Stimulated activated CD4-positive, alpha-beta T cell treated with anti-CD3 and anti-CD28 coated beads, Interleukin-12 subunit alpha, Interleukin-12 subunit beta, amount 100 ng/mL, for 48 hours (primary cell): ENCODE measurements around the gene NXT1.
"Not testable (repeated sequence)": the region's sequence is repeated elsewhere in the genome, so short reads cannot be mapped to it uniquely, and the experiment has no call there.

Experiments
- DNase-seq, 3 donors: peaks; one replicate each; pipeline ENCODE4 v3.0.0-alpha.2; 2020; ENCODE audit warnings: low read depth in 2 of 3, low spot score in 1 of 3

NXT1 gene

GRCh38 chr20:23350196-23350903 is at the start of gene NXT1:
Gene NXT1, plus strand, starts transcription at chr20:23350791. Its CDS starts 3,251 bp downstream, at chr20:23354042.
- peak; percentile 92 to 97 (median 95) for DNase-seq

DNA sequence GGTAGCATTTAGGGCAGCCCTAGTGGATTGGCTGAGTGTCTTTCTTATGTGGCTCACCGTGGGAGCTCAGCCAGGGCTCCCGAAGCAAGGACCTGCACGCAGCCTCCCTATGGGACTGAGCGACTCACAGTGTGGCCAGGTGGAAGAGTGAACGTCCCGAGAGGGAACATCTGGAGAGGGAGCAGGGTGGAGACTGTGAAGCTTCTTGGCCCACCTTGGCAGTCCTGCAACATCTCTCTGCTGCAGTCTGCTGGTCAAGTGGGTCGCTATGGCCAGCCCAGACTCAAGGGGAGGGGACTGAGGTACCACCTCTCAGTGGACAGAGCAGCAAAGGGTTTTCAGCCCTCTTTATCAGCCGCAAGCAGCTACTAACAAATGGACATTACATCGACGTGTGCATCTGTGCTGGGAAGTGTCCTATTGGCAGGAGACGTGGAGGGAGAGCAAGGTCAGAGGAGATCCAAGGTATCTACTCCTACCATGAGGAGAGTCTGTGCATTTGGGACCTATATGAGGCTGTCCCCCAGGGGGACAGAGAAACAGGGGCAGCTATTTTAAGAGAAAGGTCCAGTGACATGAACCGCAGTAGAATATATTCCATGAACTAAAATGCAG is 49.0 kb upstream of the NXT1 start:
- DNase-seq: no peak

DNA sequence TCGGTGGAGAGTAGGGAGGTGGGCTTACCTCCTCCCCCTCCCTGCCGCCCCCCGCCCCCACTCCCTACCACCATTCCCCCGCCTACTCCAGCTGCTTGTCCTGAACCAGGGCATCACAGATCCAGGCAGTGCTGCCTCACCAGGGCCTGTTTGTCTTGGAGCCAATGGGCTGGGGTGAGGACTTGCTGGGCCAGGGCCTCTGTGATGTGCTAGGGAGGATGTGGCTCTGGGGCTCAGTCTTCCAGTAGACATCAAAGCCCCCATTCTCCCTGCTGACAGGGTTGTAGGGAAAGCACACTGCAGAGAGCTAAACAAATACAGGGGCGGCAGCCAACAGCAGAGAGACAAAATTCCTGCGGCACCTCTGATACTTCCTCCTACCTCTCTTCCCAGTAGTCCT is 48.2 kb upstream of the NXT1 start:
- no peak for DNase-seq

GRCh38 chr20:23302801-23303200 is 47.8 kb upstream of the NXT1 start:
- no peak for DNase-seq

- no peak for DNase-seq
These were observed 47.1 kb upstream of the NXT1 start for GRCh38 chr20:23303325-23304102.

DNA sequence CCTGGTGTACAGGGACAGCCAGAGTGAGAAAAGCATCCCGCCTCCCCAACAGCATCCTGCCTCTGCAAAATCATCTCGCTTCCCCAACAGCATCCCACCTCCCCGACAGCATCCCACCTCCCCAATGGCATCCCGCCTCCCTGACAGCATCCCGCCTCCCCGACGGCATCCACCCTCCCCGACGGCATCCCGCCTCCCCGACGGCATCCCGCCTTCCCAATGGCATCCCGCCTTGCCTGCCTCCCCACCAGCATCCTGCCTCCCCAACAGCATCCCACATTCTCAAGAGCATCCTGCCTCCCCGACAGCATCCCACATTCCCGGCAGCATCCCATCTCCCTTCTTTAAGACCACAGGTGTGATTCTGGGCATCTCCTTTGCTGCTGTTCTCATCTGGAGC is 46.0 kb upstream of the NXT1 start:
- no peak for DNase-seq

GRCh38 chr20:23305098-23305497 is 45.5 kb upstream of the NXT1 start:
- no peak for DNase-seq

GRCh38 chr20:23307393-23307792 is 43.2 kb upstream of the NXT1 start:
- not testable (repeated sequence) for DNase-seq

DNA sequence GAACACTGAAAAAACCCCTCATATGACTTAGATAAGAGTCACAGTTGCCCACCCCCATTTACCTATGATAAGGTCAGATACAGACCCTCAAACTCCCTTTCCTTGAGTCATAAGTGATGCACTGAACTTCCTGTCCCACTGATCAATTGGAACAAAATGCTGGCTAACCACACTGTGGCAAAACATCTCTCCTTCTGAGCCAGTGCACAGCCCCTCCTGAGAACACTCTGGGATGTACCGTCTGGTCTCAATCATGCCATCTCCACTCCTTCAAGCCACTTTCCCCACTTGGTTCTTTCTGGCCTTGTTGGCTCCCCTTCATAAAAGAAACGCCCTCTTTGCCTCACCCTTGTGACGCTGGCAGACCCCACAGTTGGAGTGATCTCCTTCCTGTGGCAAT is 42.6 kb upstream of the NXT1 start:
- DNase-seq: no peak

GRCh38 chr20:23308908-23309307 is 41.7 kb upstream of the NXT1 start:
- no peak for DNase-seq

DNA sequence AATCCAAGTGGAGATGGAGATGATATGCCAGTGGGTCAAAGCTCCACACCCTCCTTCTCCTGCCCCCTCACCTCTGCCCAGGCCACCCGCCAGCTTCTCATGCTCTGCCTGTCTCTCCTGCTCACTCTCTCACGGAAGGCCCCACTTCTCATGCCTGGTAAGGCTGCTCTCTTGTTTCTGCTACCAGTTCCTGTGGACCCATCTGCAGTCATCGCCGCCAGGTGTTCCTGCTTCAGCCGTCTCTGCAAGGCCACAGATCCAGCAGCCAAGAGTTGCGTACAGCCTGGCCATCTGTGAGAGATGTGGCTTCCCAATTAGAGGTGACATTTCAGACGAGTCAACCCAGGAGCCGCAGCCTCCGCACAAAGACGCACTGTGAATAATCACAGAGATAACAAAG is 40.8 kb upstream of the NXT1 start:
- DNase-seq: no peak

DNA sequence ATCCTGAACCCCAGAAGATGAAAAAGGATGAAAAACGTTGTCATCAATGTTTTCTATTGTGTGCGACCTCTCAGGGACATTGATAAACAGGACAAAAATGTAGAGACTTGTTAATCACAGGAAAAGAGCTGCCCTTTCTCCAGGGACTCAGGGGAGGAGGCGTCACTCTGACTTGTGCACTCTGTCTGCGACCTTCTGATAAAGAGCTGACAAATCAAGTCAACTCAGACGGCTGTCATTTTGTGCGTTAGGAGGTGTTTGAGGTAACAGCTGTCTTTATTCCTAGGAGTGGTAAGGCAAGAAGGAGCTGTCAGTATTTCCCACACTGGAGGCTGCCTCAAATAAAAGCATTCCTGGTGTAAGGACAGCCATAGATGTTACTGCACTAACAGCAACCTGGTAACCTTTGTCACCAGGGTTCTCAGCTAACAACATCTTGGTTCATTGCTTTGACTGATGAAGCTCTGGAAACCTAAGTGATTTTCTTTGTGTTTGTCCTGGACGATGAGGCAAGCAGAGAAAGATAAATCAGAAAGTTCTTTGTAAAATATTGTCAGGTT is 38.6 kb upstream of the NXT1 start:
- DNase-seq: no peak

GRCh38 chr20:23313271-23313670 is 37.3 kb upstream of the NXT1 start:
- DNase-seq: no peak

- DNase-seq: no peak
These were observed 35.9 kb upstream of the NXT1 start for GRCh38 chr20:23314699-23315098.

- DNase-seq: no peak
These were observed 35.5 kb upstream of the NXT1 start for GRCh38 chr20:23315099-23315498.

- DNase-seq: no peak
These were observed 34.0 kb upstream of the NXT1 start for GRCh38 chr20:23316626-23317025.

GRCh38 chr20:23317081-23317480 is 33.5 kb upstream of the NXT1 start:
- DNase-seq: no peak

DNA sequence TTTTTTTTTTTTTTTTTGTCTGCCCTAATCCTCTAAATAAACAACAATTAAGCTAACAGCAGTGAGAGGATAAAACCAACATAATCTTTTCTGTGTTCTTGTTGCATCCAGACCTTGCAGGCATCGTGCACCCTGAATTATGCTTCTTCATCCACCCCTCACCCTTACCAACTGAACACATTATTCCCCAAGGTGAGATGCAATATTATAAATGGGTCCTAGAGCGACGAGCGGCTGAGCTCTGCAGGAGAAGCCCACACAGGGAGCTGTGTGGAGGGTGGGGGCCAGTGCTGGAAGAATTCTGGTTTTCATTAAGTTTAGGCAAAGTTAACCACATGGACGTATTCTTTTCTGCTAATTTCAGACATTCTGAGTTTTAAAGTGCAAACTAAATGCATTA is 32.2 kb upstream of the NXT1 start:
- no peak for DNase-seq

DNA sequence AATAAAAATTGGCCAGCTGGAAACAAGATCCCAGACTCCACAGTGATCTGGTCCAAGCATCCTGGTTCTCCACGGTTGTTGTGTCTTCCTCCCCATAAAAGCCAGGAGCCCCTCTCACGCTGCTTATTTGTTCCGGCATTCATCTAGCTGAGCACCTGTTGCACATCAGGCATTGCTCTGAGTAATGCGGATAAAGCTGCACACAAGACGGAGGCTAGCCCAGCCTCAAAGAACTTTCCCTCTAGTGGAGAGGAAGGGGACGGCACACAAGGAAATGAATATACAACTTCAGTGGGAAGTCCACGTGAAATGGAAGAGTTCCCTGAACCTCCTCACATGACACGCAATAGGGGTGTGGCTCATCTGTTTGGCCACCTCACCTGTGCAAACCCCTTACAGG is 30.3 kb upstream of the NXT1 start:
- no peak for DNase-seq

GRCh38 chr20:23325107-23325506 is 25.5 kb upstream of the NXT1 start:
- DNase-seq: no peak

GRCh38 chr20:23326774-23327173 is 23.8 kb upstream of the NXT1 start:
- no peak for DNase-seq
